ENCODE measurements around the gene PXDN.
A peak's percentile ranks its signal among the peaks of the same experiment; 100 is the strongest.

The PXDN gene

GRCh38 chr2:1755436-1756191, 11.3 kb upstream of the PXDN start:
- no peak overlapping the region for H3K27ac ChIP-seq
- TF ChIP-seq CTCF (conservative IDR thresholded peaks at IDR 0.05), result no peak

- H3K27ac ChIP-seq, result no peak overlapping the region
- TF ChIP-seq CTCF (conservative IDR thresholded peaks at IDR 0.05), result no peak
Observed at GRCh38 chr2:1754461-1755170, 10.3 kb upstream of the PXDN start.

GRCh38 chr2:1754046-1754445, 9.7 kb upstream of the PXDN start:
- TF ChIP-seq CTCF (conservative IDR thresholded peaks at IDR 0.05), result no peak
- no peak overlapping the region for H3K27ac ChIP-seq

- no peak overlapping the region for H3K27ac ChIP-seq
Observed at GRCh38 chr2:1752751-1753150, 8.4 kb upstream of the PXDN start.

GRCh38 chr2:1751767-1752725, 7.7 kb upstream of the PXDN start:
- H3K27ac ChIP-seq, result peak overlapping the region; percentile 68
- TF ChIP-seq CTCF (conservative IDR thresholded peaks at IDR 0.05), result no peak

More at GRCh38 chr2:1752751-1753150, 8.4 kb upstream of the PXDN start:
- no peak for TF ChIP-seq CTCF (conservative IDR thresholded peaks at IDR 0.05)

- H3K27ac ChIP-seq, result peak overlapping the region; percentile 68
- peak; percentile 93 for TF ChIP-seq CTCF (conservative IDR thresholded peaks at IDR 0.05)
Observed at GRCh38 chr2:1750933-1751766, 6.8 kb upstream of the PXDN start.

All from VCaP (cell line).